Measurements from ENCODE around the gene PIP5K1B. TPM values are rescaled to one million over a fixed set of nuclear protein-coding genes. Genes with fewer than 3 reads are reported as not detected.

Gene PIP5K1B
- total and polyA plus RNA-seq, 4 donors = 0.09 to 30.9 (median 0.29) TPM

GRCh38 chr9:69003051-69003450, 298.0 kb downstream of the PIP5K1B start (continued):
- TF ChIP-seq REST (IDR thresholded peaks at IDR 0.05) (no peak), RAD21 (IDR thresholded peaks at IDR 0.05) (no peak), HNF4G (IDR thresholded peaks at IDR 0.05) (no peak), HNF4A (conservative IDR thresholded peaks at IDR 0.05) (no peak), FOXA1 (IDR thresholded peaks at IDR 0.05) (no peak), NR2F2 (IDR thresholded peaks at IDR 0.05) (no peak)
- TF ChIP-seq, protein P1, sequence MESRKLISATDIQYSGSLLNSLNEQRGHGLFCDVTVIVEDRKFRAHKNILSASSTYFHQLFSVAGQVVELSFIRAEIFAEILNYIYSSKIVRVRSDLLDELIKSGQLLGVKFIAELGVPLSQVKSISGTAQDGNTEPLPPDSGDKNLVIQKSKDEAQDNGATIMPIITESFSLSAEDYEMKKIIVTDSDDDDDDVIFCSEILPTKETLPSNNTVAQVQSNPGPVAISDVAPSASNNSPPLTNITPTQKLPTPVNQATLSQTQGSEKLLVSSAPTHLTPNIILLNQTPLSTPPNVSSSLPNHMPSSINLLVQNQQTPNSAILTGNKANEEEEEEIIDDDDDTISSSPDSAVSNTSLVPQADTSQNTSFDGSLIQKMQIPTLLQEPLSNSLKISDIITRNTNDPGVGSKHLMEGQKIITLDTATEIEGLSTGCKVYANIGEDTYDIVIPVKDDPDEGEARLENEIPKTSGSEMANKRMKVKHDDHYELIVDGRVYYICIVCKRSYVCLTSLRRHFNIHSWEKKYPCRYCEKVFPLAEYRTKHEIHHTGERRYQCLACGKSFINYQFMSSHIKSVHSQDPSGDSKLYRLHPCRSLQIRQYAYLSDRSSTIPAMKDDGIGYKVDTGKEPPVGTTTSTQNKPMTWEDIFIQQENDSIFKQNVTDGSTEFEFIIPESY (IDR thresholded peaks at IDR 0.05) = no peak

DNA sequence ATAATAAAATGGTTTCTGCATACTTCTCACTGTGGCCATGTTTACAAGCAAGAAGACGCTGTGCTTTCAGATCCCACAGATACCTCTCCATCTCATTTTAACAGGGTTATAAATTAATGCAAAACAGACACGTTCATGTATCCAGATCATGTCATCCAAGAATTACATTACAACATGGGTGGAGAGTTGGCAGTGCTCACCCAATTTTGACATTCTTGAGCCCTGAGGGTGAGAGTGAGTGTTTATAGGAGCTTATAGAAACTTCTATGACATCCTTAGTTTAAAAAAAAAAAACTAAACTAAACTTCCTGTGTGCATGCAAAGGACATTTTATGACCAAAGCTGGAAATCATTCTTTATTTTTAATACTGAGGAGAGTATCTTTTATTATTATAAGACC, 299.8 kb downstream of the PIP5K1B start:
- Histone ChIP-seq H3K4me3 (ENCODE audit: low read depth in 1 of 3, low read length in 3 of 3) (no peak overlapping the region), H3K27me3 (ENCODE audit: control insufficient read depth in 4 of 4, insufficient read depth in 4 of 4, low read length in 3 of 4) (peaks cover 0 to 4% (median under 1%) of the 10 kb centered on the region in 4 donors), H3K9me3 (ENCODE audit: control insufficient read depth in 4 of 4, low read length in 3 of 4) (no peaks in the 10 kb centered on the region), H3K27ac (ENCODE audit: low read depth in 1 of 2, low read length in 2 of 2) (no peak overlapping the region), H3K4me1 (ENCODE audit: control insufficient read depth in 4 of 4, insufficient read depth in 4 of 4, low read length in 3 of 4) (no peaks in the 10 kb centered on the region), H3K36me3 (ENCODE audit: control insufficient read depth in 4 of 4, insufficient read depth in 3 of 4, low read depth in 1 of 4, low read length in 3 of 4) (no peaks in the 10 kb centered on the region), H3K9ac (ENCODE audit: low read depth in 1 of 2, low read length in 2 of 2) (no peak overlapping the region)
- TF ChIP-seq HNF4A (conservative IDR thresholded peaks at IDR 0.05) = no peak
- no peak for TF ChIP-seq NR2F2 (IDR thresholded peaks at IDR 0.05)
- no peak for TF ChIP-seq GABPA (IDR thresholded peaks at IDR 0.05 in 1 of 2, conservative IDR thresholded peaks at IDR 0.05 in 1 of 2)
- TF ChIP-seq, protein P1 (IDR thresholded peaks at IDR 0.05) = no peak
- no peak for TF ChIP-seq FOXA2 (IDR thresholded peaks at IDR 0.05)
- TF ChIP-seq MAX (IDR thresholded peaks at IDR 0.05) = no peak
- TF ChIP-seq RXRA (IDR thresholded peaks at IDR 0.05) = no peak
- TF ChIP-seq YY1 (IDR thresholded peaks at IDR 0.05) = no peak
- no peak for TF ChIP-seq REST (IDR thresholded peaks at IDR 0.05)
- 63% methylated on average over 2 of the region's 2 CpGs for WGBS
- DNase-seq (ENCODE audit: low spot score) = no peak
